Measurements from ENCODE around the gene GAB3. TPM values are rescaled to one million over a fixed set of nuclear protein-coding genes. Genes with fewer than 3 reads are reported as not detected.

GAB3 gene
- total and polyA plus RNA-seq, 8 donors, result 0.58 to 11.0 (median 1.7) TPM; not detected in 1

DNA sequence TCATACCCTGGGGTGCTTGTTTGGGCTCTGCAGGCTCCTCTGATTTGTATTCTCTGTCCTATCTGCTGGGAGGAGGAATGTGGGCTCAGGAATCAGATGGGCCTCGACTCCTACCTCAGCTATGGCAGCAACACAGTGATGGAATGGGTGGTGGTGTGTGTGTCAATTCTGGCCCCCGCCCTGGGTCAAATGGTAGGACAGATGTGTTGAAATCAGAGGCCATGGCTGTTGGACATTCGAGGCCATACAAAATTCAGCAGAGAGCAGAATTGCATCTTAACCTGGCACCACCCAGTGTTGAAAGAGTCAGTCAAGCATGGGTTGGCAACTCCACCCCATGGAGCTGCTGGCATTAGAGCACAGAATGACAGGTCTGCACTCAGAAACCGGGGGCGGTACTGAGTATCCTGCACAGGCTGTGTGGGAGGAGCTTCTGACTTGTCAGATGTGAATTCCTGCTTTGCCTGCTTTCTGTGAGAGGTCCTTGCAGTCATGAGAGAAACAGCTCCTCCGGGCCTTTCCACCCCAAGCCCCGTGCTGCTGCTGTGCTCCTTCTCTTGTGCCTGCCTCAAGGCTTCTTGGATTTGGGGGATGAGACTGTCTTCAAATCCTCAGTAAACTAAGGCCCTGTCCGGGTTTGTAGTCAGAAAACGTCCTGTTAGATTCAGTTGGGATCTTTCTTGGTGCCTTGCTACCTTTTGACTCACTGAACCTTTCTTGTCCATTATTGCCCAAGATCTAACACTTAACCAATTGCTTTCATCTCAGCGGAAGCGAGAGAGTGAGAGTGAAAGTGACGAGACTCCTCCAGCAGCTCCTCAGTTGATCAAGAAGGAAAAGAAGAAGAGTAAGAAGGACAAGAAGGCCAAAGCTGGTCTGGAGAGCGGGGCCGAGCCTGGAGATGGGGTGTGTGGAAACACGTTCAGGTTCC lies 24.8 kb upstream of the GAB3 start:
- H3K36me3 ChIP-seq, result peaks cover 17 to 82% (median 71%) of the 10 kb centered on the region in 4 donors
- 72 to 93% (median 82%) methylated on average over 9 to 15 of the region's 15 CpGs for WGBS, 5 donors
- H3K4me1 ChIP-seq, result no peaks in the 10 kb centered on the region
- no peak for DNase-seq
- H3K27me3 ChIP-seq, result no peaks in the 10 kb centered on the region
- peaks cover 0 to 10% (median 3%) of the 10 kb centered on the region in 4 donors for H3K9me3 ChIP-seq
- intact Hi-C loops (cut with DNase I; ENCODE audit: low total_unique reads), result no loop called here
- H3K4me3 ChIP-seq, result no peak overlapping the region
- TF ChIP-seq, protein P1, sequence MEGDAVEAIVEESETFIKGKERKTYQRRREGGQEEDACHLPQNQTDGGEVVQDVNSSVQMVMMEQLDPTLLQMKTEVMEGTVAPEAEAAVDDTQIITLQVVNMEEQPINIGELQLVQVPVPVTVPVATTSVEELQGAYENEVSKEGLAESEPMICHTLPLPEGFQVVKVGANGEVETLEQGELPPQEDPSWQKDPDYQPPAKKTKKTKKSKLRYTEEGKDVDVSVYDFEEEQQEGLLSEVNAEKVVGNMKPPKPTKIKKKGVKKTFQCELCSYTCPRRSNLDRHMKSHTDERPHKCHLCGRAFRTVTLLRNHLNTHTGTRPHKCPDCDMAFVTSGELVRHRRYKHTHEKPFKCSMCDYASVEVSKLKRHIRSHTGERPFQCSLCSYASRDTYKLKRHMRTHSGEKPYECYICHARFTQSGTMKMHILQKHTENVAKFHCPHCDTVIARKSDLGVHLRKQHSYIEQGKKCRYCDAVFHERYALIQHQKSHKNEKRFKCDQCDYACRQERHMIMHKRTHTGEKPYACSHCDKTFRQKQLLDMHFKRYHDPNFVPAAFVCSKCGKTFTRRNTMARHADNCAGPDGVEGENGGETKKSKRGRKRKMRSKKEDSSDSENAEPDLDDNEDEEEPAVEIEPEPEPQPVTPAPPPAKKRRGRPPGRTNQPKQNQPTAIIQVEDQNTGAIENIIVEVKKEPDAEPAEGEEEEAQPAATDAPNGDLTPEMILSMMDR (IDR thresholded peaks at IDR 0.05), result no peak
- TF ChIP-seq POLR2A (IDR thresholded peaks at IDR 0.05) (no peak), POLR2AphosphoS5 (IDR thresholded peaks at IDR 0.05) (no peak), EP300 (IDR thresholded peaks at IDR 0.05) (no peak)
- H3K27ac ChIP-seq, result no peak overlapping the region

DNA sequence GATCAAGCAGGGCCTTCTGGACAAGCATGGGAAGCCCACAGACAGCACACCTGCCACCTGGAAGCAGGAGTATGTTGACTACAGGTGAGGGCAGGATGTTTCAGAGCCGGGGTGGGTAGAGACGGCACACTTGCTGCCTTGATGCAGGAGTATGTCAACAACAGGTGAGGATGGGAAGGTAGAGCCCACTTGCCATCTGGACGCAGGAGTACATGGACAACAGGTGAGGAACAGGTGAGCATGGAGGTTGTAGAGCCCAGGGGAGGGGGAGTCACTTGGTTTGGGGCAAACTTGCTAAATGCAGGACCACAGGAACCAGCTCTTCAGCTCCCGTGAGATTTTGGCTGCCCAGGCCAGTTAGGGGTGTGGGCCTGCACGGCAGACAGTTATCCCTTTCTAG lies 23.7 kb upstream of the GAB3 start:
- WGBS, 5 donors, result 66 to 86% (median 75%) methylated on average over 4 to 5 of the region's 5 CpGs

DNA sequence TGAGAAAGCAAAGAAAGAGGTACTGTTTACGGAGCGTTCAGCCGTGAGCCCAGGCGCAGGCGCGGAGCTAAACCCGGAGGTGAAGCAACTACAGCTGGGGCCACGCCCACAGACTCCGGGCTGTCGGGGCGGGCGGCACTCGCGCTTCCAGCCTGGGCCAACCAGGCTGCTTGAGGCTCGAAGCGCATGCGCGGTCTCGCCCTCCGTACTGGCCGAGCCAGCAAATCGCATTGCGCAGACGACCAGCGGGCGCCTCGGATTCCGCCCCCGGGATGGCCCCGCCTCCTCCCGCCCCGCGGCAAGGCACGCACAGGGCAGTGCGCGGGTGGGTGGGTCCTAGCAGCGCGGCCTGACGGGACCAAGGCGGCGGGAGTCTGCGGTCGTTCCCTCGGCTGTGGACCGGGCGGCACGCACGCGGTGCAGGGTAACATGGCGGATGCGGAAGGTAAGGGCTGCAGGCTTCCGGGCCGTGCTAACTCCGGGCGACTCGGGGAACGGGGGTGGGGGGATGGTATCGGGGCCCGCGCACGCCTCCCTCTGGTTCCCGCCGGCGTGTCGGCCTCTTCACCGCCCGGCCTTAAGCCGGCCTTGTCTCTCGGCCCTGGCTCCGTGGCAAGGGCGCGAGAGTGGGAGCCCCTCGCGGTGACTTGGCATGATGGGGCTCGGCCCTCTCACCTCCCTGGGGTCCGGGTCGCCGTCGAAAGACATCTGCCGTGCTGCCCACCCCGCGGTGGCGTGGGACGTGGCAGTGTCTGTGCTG lies 11.8 kb upstream of the GAB3 start, which contains the start of gene DKC1:
Gene DKC1 (plus strand): TSS at position 328 of the 760 bp plus-strand sequence. CDS start 102 bp downstream, at position 430.
- TF ChIP-seq POLR2A (IDR thresholded peaks at IDR 0.05) (no peak), EP300 (IDR thresholded peaks at IDR 0.05) (no peak), POLR2AphosphoS5 (IDR thresholded peaks at IDR 0.05) (peak; percentile 21 to 75 (median 56))
- TF ChIP-seq, protein P1 (IDR thresholded peaks at IDR 0.05), result peak in 1 of 7 experiments; percentile 13
- DNase-seq, result peak; percentile 96 to 99
- peak within 1 kb of the TSS; percentile 80 to 89 (median 82) for H3K27ac ChIP-seq
- no peaks in the 10 kb centered on the region for H3K27me3 ChIP-seq
- H3K4me3 ChIP-seq, result peak within 1 kb of the TSS; percentile 59 to 83 (median 72)
- intact Hi-C loops (cut with DNase I; ENCODE audit: low total_unique reads), result no loop called here
- H3K36me3 ChIP-seq, result peaks cover 0 to 29% (median 25%) of the 10 kb centered on the region in 4 donors
- H3K4me1 ChIP-seq, result peaks cover 4 to 15% (median 7%) of the 10 kb centered on the region in 4 donors
- no peaks in the 10 kb centered on the region for H3K9me3 ChIP-seq
- 0 to 51% (median 13%) methylated on average over 4 to 84 of the region's 84 CpGs for WGBS, 5 donors

More for the DNA sequence above, 23.7 kb upstream of the GAB3 start:
- peaks cover 17 to 89% (median 79%) of the 10 kb centered on the region in 4 donors for H3K36me3 ChIP-seq
- intact Hi-C loops (cut with DNase I; ENCODE audit: low total_unique reads), result no loop called here
- DNase-seq, result no peak
- peaks cover 0 to 10% (median 3%) of the 10 kb centered on the region in 4 donors for H3K9me3 ChIP-seq
- no peak overlapping the region for H3K27ac ChIP-seq
- H3K27me3 ChIP-seq, result no peaks in the 10 kb centered on the region
- H3K4me3 ChIP-seq, result no peak overlapping the region
- no peaks in the 10 kb centered on the region for H3K4me1 ChIP-seq
- no peak for TF ChIP-seq POLR2AphosphoS5 (IDR thresholded peaks at IDR 0.05)

- DNase-seq, result peak in 1 of 2 donors; percentile 46
- Histone ChIP-seq H3K9me3 (no peaks in the 10 kb centered on the region), H3K27ac (peak overlapping the region; percentile 55 to 89 (median 82)), H3K36me3 (peaks cover 0 to 23% (median 19%) of the 10 kb centered on the region in 4 donors), H3K4me3 (peak overlapping the region; percentile 59 to 83 (median 72)), H3K27me3 (no peaks in the 10 kb centered on the region), H3K4me1 (peaks cover 4 to 15% (median 7%) of the 10 kb centered on the region in 4 donors)
- TF ChIP-seq EP300 (IDR thresholded peaks at IDR 0.05) (no peak), POLR2AphosphoS5 (IDR thresholded peaks at IDR 0.05) (no peak), POLR2A (IDR thresholded peaks at IDR 0.05) (no peak)
- TF ChIP-seq, protein P1 (IDR thresholded peaks at IDR 0.05), result no peak
- intact Hi-C loops (cut with DNase I; ENCODE audit: low total_unique reads), result no loop called here
- 5 to 56% (median 9%) methylated on average over 11 of the region's 11 CpGs for WGBS, 5 donors
These were observed 11.2 kb upstream of the GAB3 start for GRCh38 chrX:154761977-154762536.

All from stomach (tissue), 9 donors.